ENCODE data around the gene PML.

The PML gene

GRCh38 chr15:73988445-73988969 lies 6.0 kb upstream of the PML start:
- 0 out of 2 replicates have a peak, but pooled peaks cover 7% of the 10 kb centered on the region for H3F3A ChIP-seq (ENCODE audit: insufficient read depth, low read length)
- no peak overlapping the region for H3K27ac ChIP-seq (ENCODE audit: low read length)
- H3K9me3 ChIP-seq (replicated peaks; ENCODE audit: insufficient read depth, low read length), result no peaks in the 10 kb centered on the region
- no peaks in the 10 kb centered on the region for H4K20me1 ChIP-seq (ENCODE audit: insufficient read depth, low read length)
- H3K4me2 ChIP-seq (ENCODE audit: low read depth, low read length), result no peak overlapping the region
- no peak overlapping the region for H3K4me3 ChIP-seq (ENCODE audit: low read length)
- H2AFZ ChIP-seq (ENCODE audit: low read length), result no peak overlapping the region
- no peak for DNase-seq
- TF ChIP-seq EZH2phosphoT487 (IDR thresholded peaks at IDR 0.05; ENCODE audit: low read length) (no peak), EZH2 (optimal IDR thresholded peaks at IDR 0.05; ENCODE audit: low read depth, low read length) (no peak)
- H3K4me1 ChIP-seq (ENCODE audit: low read length), result peaks cover 16% of the 10 kb centered on the region
- H3K9ac ChIP-seq (ENCODE audit: low read length), result no peak overlapping the region
- H3K79me2 ChIP-seq (ENCODE audit: low read length), result peaks cover 5% of the 10 kb centered on the region; the same call in 1 of the 2 replicates
- H3K36me3 ChIP-seq (replicated peaks; ENCODE audit: insufficient read depth, low read length), result no peaks in the 10 kb centered on the region
- H3K27me3 ChIP-seq (replicated peaks; ENCODE audit: insufficient read depth, low read length), result no peaks in the 10 kb centered on the region
- no peaks in the 10 kb centered on the region for H3K9me2 ChIP-seq (replicated peaks; ENCODE audit: insufficient read depth, low read length)

GRCh38 chr15:73989001-73989798 lies 5.3 kb upstream of the PML start:
- no peak overlapping the region for H3K27ac ChIP-seq (ENCODE audit: low read length)
- TF ChIP-seq EZH2phosphoT487 (IDR thresholded peaks at IDR 0.05; ENCODE audit: low read length) (no peak), CTCF (IDR thresholded peaks at IDR 0.05; ENCODE audit: low read length) (no peak), EZH2 (optimal IDR thresholded peaks at IDR 0.05; ENCODE audit: low read depth, low read length) (no peak)
- no peak overlapping the region for H2AFZ ChIP-seq (ENCODE audit: low read length)
- DNase-seq, result no peak
- peaks cover 16% of the 10 kb centered on the region for H3K4me1 ChIP-seq (ENCODE audit: low read length)
- no peak overlapping the region for H3K9ac ChIP-seq (ENCODE audit: low read length)
- H3K27me3 ChIP-seq (replicated peaks; ENCODE audit: insufficient read depth, low read length), result no peaks in the 10 kb centered on the region
- H3K36me3 ChIP-seq (replicated peaks; ENCODE audit: insufficient read depth, low read length), result no peaks in the 10 kb centered on the region
- H3K9me3 ChIP-seq (replicated peaks; ENCODE audit: insufficient read depth, low read length), result no peaks in the 10 kb centered on the region
- no peaks in the 10 kb centered on the region for H4K20me1 ChIP-seq (ENCODE audit: insufficient read depth, low read length)
- H3K4me2 ChIP-seq (ENCODE audit: low read depth, low read length), result no peak overlapping the region
- 0 out of 2 replicates have a peak, but pooled peaks cover 7% of the 10 kb centered on the region for H3F3A ChIP-seq (ENCODE audit: insufficient read depth, low read length)
- peaks cover 5% of the 10 kb centered on the region; the same call in 1 of the 2 replicates for H3K79me2 ChIP-seq (ENCODE audit: low read length)
- no peak overlapping the region for H3K4me3 ChIP-seq (ENCODE audit: low read length)
- H3K9me2 ChIP-seq (replicated peaks; ENCODE audit: insufficient read depth, low read length), result no peaks in the 10 kb centered on the region

GRCh38 chr15:73990250-73991005 lies 4.1 kb upstream of the PML start:
- Histone ChIP-seq H2AFZ (ENCODE audit: low read length) (no peak overlapping the region), H3K4me1 (ENCODE audit: low read length) (peaks cover 6% of the 10 kb centered on the region; the same call in 1 of the 2 replicates), H3K4me2 (ENCODE audit: low read depth, low read length) (no peak overlapping the region), H3K9me2 (replicated peaks; ENCODE audit: insufficient read depth, low read length) (no peaks in the 10 kb centered on the region), H3K9me3 (replicated peaks; ENCODE audit: insufficient read depth, low read length) (no peaks in the 10 kb centered on the region), H3K4me3 (ENCODE audit: low read length) (no peak overlapping the region), H3K27ac (ENCODE audit: low read length) (no peak overlapping the region), H3F3A (ENCODE audit: insufficient read depth, low read length) (peaks cover 6% of the 10 kb centered on the region), H3K36me3 (replicated peaks; ENCODE audit: insufficient read depth, low read length) (no peaks in the 10 kb centered on the region), H3K9ac (ENCODE audit: low read length) (no peak overlapping the region), H4K20me1 (ENCODE audit: insufficient read depth, low read length) (no peaks in the 10 kb centered on the region), H3K79me2 (ENCODE audit: low read length) (peaks cover 14% of the 10 kb centered on the region), H3K27me3 (replicated peaks; ENCODE audit: insufficient read depth, low read length) (no peaks in the 10 kb centered on the region)
- DNase-seq, result no peak
- no peak for TF ChIP-seq EZH2phosphoT487 (IDR thresholded peaks at IDR 0.05; ENCODE audit: low read length)
- TF ChIP-seq EZH2 (optimal IDR thresholded peaks at IDR 0.05; ENCODE audit: low read depth, low read length), result no peak

GRCh38 chr15:73991260-73991659 lies 3.3 kb upstream of the PML start:
- no peaks in the 10 kb centered on the region for H3K27me3 ChIP-seq (replicated peaks; ENCODE audit: insufficient read depth, low read length)
- peak overlapping the region; percentile 59 for H3K4me2 ChIP-seq (ENCODE audit: low read depth, low read length)
- H3F3A ChIP-seq (ENCODE audit: insufficient read depth, low read length), result peaks cover 11% of the 10 kb centered on the region
- TF ChIP-seq CTCF (IDR thresholded peaks at IDR 0.05; ENCODE audit: low read length), result no peak
- TF ChIP-seq EZH2 (optimal IDR thresholded peaks at IDR 0.05; ENCODE audit: low read depth, low read length), result no peak
- TF ChIP-seq EZH2phosphoT487 (IDR thresholded peaks at IDR 0.05; ENCODE audit: low read length), result no peak
- H3K9me2 ChIP-seq (replicated peaks; ENCODE audit: insufficient read depth, low read length), result no peaks in the 10 kb centered on the region
- H3K79me2 ChIP-seq (ENCODE audit: low read length), result peaks cover 22% of the 10 kb centered on the region
- no peaks in the 10 kb centered on the region for H4K20me1 ChIP-seq (ENCODE audit: insufficient read depth, low read length)
- H3K36me3 ChIP-seq (replicated peaks; ENCODE audit: insufficient read depth, low read length), result no peaks in the 10 kb centered on the region
- 0 out of 2 replicates have a peak, but pooled peaks cover 3% of the 10 kb centered on the region for H3K4me1 ChIP-seq (ENCODE audit: low read length)
- peak overlapping the region; percentile 40; the same call in 1 of the 2 replicates for H3K27ac ChIP-seq (ENCODE audit: low read length)
- no peak for DNase-seq
- no peaks in the 10 kb centered on the region for H3K9me3 ChIP-seq (replicated peaks; ENCODE audit: insufficient read depth, low read length)
- H3K4me3 ChIP-seq (ENCODE audit: low read length), result peak overlapping the region; percentile 78
- peak overlapping the region; percentile 75; the same call in 1 of the 2 replicates for H3K9ac ChIP-seq (ENCODE audit: low read length)
- H2AFZ ChIP-seq (ENCODE audit: low read length), result peak overlapping the region; percentile 90
